GM18505 (cell line): ENCODE measurements around the gene C6orf132.

Source experiments
- ATAC-seq: cut with Tn5 transposase; IDR thresholded peaks from one replicate; pipeline ENCODE4 v1.9.1; 2021; ENCODE audit not compliant: unreplicated experiment
- POLR2A ChIP-seq: IDR thresholded peaks from 4 replicates; pipeline ENCODE4 v1.6.1; 2011; ENCODE audit warnings: borderline replicate concordance; ENCODE audit not compliant: insufficient read depth, insufficient read length; ENCODE audit errors: extremely low read depth

The C6orf132 gene

GRCh38 chr6:42112351-42112750 lies 30.1 kb downstream of the C6orf132 start:
- no peak for TF ChIP-seq POLR2A

GRCh38 chr6:42110683-42111082 lies 31.7 kb downstream of the C6orf132 start:
- ATAC-seq = no peak
- TF ChIP-seq POLR2A = no peak

More at GRCh38 chr6:42112351-42112750, 30.1 kb downstream of the C6orf132 start:
- no peak for ATAC-seq

- no peak for ATAC-seq
Measured at GRCh38 chr6:42108071-42108470, 34.3 kb downstream of the C6orf132 start.

GRCh38 chr6:42106112-42107023 lies 36.1 kb downstream of the C6orf132 start:
- no peak for ATAC-seq
- no peak for TF ChIP-seq POLR2A

More at GRCh38 chr6:42108071-42108470, 34.3 kb downstream of the C6orf132 start:
- no peak for TF ChIP-seq POLR2A

GRCh38 chr6:42105709-42106108 lies 36.7 kb downstream of the C6orf132 start:
- ATAC-seq = no peak
- no peak for TF ChIP-seq POLR2A

- no peak for ATAC-seq
- TF ChIP-seq POLR2A = no peak
Measured at GRCh38 chr6:42105156-42105648, 37.2 kb downstream of the C6orf132 start.

GRCh38 chr6:42104804-42105125 lies 37.7 kb downstream of the C6orf132 start:
- ATAC-seq = no peak
- TF ChIP-seq POLR2A = no peak

GRCh38 chr6:42104095-42104803 lies 38.2 kb downstream of the C6orf132 start:
- TF ChIP-seq POLR2A = no peak
- peak; percentile 65 for ATAC-seq

GRCh38 chr6:42103753-42104094 lies 38.7 kb downstream of the C6orf132 start:
- no peak for TF ChIP-seq POLR2A

GRCh38 chr6:42103216-42103615 lies 39.2 kb downstream of the C6orf132 start:
- ATAC-seq = no peak

More at GRCh38 chr6:42103753-42104094, 38.7 kb downstream of the C6orf132 start:
- no peak for ATAC-seq

GRCh38 chr6:42101186-42101657 lies 41.2 kb downstream of the C6orf132 start:
- TF ChIP-seq POLR2A = no peak
- ATAC-seq = no peak

More at GRCh38 chr6:42103216-42103615, 39.2 kb downstream of the C6orf132 start:
- no peak for TF ChIP-seq POLR2A

- ATAC-seq = no peak
- TF ChIP-seq POLR2A = no peak
Measured at GRCh38 chr6:42100029-42100901, 42.2 kb downstream of the C6orf132 start.
